GOT3 (cell line): ENCODE data around the gene SLC2A1.

Experiments used
- DNase-seq: peaks from one replicate; lab custom pipeline; 2025; ENCODE audit warnings: mixed read lengths; lab: John Stamatoyannopoulos, UW

SLC2A1 gene

GRCh38 chr1:42960566-42961311 lies 2.1 kb upstream of the SLC2A1 start:
- DNase-seq: no peak

GRCh38 chr1:42960122-42960390 lies 1.4 kb upstream of the SLC2A1 start:
- no peak for DNase-seq

DNA sequence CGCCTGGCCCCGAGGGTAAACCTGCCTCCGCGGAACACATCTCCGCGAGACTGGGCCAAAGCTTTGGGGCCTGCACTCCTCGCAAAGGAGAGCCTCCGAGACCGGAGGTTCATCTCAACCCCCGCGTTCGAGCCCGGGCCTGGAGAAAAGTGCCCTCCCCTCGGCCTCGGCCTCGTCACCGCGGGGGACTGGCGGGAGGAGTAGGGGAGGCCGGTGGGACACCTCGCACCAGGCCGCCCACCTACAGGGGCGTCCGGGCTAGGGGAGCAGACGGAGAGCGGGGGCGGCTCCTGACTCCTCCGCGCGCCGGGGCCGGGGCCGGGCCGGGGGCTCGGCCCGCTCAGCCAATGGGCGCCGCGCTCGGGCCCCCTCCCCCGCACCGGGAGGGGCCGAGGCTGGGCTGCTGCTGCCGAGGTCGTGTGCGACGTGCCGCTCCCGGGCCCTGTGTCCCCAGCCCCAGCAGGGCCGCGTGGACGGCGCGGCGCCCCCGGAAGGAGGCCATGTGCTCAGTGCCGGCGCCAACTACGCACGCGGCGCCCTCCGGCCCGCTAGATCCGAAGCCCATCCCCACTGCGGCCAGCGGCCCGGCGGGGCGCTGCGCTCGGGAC lies 684 bp downstream of the SLC2A1 start:
- DNase-seq: no peak

GRCh38 chr1:42957229-42957879 lies 1.3 kb downstream of the SLC2A1 start:
- no peak for DNase-seq

GRCh38 chr1:42956739-42957138 lies 1.9 kb downstream of the SLC2A1 start:
- DNase-seq: no peak

DNA sequence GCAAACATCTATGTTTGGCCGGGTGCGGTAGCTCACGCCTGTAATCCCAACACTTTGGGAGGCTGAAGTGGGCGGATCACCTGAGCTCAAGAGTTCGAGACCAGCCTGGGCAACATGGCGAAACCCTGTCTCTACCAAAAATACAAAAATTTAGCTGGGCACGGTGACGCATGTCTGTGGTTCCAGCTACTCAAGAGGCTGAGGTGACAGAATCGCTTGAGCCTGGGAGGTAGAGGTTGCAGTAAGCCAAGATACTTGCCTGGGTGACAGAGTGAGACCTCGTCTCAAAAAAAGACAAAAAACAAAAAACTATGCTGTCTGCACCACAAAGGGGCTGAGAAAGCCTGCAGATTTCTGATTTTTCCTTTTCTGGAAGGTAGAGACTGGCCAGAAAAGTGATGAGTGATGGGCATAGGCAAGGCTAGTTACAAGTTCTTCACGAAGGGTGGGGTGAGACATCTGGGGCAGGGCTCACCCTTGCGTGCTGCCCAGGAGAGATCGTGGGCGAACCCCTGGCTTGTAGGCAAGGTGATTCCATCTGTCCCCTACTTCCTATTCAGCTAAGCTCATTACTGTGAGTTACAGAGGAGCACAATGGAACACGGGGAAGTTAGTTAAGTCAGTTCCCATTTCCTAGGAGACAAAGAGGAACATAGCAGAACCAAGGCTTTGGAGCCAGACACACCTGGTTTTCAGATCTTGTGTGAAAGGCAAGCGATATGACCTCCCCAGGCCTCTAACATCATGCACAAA lies 3.2 kb downstream of the SLC2A1 start:
- DNase-seq: no peak

DNA sequence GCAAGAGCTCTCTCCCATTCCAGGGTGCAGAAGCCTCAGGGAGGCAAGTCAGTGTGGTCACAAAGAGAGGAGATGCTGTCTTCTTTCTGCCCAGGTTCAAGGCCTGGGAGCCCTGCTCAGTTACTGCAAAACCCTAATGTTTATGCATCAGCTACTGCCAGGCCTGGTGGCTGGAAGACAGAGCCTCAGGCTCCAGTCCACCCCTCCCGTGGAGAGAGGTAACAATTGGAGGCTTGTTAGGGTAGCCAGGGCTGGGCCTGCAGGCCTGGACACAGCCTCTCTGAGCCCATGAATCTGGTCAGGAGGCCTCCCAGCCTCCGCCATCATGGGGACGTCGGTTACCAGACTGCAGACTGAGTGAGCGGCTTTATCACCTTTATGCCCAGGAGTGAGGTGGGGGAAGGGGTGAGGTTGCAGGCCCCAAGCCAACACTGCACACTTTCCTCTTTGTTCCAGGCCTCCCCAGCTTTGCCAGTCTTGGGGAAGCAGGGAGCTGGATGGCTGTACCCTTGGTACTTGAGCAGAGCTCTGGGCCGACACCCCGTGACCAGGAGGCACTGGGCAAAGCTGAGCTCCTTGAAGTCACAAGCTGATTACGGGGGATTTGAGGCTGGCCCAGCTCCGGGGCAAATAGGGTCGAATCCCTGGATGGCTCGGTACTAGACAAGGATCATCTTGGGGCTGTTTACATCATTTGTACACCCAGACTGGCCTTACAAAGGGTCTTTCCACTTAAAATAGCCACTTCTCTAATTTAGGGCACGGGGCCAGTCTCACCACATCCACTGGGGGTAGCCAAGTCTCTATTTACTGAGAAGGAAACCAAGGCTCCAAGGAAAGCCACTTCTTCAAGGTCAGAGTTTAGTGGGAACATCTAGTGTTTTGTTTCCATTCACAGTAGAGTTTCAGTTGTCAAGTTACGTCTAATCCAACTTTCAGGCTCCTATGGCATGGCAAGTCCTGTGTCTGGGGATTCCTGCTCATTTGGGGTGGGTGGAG lies 5.2 kb downstream of the SLC2A1 start:
- no peak for DNase-seq

DNA sequence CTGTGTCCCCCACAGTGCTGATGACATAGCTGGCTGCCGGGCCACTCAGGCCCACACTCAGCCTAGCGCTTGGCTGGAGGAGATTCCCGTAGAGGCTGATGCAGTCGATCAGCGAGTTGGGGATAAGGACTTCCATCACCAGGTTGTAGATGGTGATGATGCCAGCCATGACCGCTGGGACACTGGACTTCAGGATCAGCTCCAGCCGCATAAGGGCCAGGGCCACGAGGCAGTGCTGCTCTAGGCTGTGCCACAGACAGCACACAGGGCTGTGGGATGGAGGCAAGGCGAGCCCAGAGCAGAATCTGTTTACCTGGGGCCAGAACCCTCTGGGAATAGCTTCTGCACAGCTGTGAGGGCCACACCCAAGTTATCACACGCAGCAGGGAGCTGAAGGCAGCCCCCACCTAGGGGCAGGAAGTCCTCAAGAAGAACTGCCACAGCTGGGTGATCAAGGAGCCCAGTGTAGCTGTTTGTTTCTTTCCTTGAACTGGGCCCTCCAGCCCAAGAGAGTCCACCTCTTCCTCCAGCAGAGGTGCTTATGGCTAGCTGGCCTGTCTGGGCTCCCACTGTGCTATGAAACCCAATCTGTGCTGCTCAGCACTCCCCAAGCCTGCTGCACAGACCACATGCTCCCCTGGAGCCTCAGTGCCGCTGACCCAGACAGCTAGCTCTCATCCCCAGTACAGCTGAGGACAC lies 6.2 kb downstream of the SLC2A1 start:
- DNase-seq: no peak

DNA sequence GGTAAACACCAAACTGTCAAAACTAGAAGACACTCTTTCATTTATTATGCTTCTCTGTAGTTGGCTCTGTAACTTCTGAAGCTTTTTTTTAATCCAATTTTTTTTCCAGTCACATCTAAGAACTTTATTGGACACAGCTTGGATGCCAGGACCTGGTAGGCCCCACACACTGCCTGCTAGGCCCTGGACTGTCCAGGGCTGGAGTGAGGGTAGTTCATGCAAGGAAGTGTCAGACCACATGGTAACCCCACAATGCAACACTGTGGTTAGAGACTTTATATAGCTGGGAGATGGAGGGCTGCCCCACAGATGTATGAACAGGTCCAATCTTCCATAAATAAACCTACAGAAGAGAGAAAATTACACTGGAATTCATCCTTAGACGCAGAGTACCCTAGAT lies 7.1 kb downstream of the SLC2A1 start:
- no peak for DNase-seq

DNA sequence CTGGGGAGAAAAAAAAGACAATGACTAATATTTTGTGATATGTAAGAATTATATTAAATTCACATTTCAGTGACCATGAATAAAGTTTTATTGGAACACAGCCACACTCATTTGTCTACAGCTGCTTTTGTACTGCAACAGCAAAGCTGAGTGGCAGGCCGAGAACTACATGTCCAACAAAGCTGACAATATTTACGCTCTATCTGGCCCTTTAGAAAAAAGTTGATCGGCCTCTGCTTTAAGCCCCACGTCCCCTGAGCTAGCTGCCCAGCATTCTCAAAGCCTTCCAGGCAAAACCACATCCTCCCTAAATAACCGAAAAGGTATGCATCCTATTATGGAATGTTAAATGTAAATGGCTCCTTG lies 8.6 kb downstream of the SLC2A1 start:
- DNase-seq: no peak

GRCh38 chr1:42949312-42950115 lies 9.2 kb downstream of the SLC2A1 start:
- no peak for DNase-seq

GRCh38 chr1:42947965-42948732 lies 10.5 kb downstream of the SLC2A1 start:
- no peak for DNase-seq

DNA sequence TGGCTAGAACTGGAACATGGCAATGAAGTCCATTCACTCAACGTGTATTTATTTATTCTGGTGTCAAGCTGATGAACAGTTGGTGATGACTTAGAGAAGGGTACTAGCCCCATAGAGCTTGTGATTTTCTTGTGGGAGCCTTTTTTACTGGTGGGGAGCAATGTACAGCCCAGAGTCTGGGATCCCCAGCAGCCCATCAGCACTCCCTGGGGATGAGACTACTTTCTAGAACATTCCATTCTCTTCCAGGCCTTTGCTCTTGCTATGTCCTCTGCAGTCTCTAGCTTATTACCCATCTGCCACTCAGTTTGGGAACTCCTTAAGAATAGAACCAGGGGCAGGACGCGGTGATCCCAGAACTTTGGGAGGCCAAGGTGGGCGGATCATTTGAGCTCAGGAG lies 11.6 kb downstream of the SLC2A1 start:
- no peak for DNase-seq

DNA sequence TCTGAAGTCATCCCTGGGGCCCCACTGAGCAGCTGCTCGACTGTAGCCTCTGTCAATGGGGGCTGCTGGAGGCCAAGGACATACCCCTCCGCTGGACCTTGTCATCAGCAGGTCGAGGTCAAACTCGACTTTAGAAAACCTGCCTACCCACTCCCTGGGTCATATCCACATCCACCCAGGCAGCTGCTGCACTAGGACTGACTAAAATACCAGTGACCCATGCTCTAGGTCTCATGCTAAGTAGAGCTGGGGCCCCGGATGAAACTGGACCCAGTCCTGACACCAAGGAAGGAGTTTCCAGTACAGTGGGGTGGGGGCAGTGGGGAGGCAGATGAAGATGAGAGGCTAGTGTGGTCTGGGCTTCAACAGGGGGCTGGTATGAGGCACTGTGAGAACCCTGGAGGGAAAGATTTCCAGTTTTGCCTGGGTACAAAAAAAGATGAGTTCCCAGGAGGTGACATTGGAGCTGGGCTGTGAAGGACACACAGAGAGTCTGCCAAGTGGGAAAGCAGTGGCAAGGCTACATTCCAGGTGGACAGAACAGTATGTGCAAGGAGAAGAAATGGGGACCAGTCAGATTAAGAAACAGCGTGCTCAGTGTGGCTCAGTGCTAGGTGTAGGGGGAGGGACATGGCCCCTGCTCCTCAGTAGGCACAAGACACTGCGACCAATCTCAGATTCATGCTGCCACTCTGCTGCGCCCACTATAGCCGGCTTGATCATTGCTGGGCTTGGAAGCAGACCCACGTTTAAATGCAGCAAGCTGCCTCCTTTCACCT lies 12.4 kb downstream of the SLC2A1 start:
- no peak for DNase-seq

- DNase-seq: no peak
Measured at GRCh38 chr1:42945164-42945563, 13.5 kb downstream of the SLC2A1 start.

GRCh38 chr1:42944246-42944928 lies 14.3 kb downstream of the SLC2A1 start:
- no peak for DNase-seq

DNA sequence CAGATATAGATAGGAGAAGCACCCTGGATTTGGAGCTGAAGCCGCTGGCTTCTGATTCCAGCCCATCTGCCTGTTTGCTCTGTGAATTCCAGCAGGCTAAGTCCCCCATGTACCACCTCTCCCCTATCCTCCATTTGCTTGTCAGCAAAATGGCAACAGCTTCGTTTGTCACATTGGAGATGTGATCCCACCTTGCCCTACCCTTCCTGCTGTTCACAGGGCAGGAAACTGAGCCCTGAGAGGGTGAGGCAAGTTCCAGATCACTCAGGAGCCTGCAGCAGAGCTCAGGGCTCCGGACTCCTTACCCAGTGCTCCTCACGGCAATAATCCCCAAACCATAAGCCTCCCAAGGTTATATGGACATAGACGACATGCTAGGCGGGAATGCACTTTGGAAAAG lies 14.9 kb downstream of the SLC2A1 start:
- no peak for DNase-seq

DNA sequence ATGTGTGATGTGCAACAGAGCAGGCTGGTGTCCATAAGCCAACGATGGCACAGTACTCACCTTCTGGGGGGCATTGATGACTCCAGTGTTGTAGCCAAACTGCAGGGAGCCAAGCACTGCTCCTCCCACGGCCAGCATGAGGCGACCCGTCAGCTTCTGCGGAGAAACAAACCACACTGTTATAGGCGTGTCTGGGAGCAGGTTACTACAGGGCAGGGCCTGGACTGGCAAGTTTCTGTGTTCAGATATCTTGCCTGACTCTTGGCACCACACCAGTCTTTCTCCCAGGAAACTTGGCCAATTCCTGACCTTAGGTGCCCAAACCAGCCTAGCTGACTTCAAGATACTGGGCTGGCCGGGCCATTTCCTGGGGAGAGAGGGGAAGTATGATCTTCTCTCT lies 15.5 kb downstream of the SLC2A1 start:
- DNase-seq: no peak
